ENCODE measurements around the gene FHOD3.

FHOD3 gene

DNA sequence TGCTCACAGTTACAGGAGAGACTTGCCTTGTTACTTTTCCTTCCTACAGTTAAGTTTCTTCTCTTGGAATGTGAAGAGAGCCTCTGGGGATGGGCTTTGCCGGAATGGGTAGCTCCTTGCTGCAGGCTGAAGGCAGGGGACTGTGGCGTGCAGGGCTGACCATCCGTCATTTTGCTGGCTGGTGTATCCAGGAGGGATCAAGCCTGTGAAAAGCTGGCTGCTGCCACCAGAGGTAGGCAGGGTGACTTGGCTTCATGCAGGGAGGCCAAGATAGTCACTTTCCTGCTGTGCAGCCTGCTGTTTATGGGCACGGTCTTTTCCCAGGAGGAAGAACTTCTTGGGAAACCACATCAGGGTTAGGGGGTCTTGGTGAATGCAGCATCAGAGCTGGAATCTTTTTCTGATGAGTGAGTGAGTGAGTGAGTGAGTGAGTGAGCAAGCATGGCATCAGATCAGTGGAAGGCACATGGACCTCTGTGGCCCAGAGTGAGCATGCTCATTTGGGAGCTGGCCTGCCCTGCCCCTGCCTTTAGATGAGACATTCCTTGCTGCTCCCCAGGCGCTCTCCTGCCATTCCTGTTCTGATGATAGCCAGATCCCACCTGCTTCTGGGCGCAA lies 33.0 kb downstream of the FHOD3 start:
- peak; percentile 82 for TF ChIP-seq ZIC2 (tag by site-specific recombination; IDR thresholded peaks at IDR 0.05)
- no peak for TF ChIP-seq ZNF114 (tag by site-specific recombination; IDR thresholded peaks at IDR 0.05)
- no peak overlapping the region for H3K4me3 ChIP-seq (ENCODE audit: low read depth, low read length)
- CTCF ChIA-PET, result interaction anchor here (0.6 to 0.8 kb wide), 2 partner anchors 46 to 242 kb away, joined by 3 read pairs; no protein-coding TSS in a partner anchor
- POLR2A ChIA-PET, result no interaction called here
- no peak overlapping the region for H3K27ac ChIP-seq (ENCODE audit: extremely low read depth, low read depth, low read length)
- H3K36me3 ChIP-seq (ENCODE audit: control insufficient read depth in 2 of 2, insufficient read depth in 1 of 2, low read length in 2 of 2), result no peaks in the 10 kb centered on the region
- no peaks in the 10 kb centered on the region for H3K4me1 ChIP-seq (ENCODE audit: control insufficient read depth, insufficient read depth, low read length)
- H3K9me3 ChIP-seq (ENCODE audit: control insufficient read depth, insufficient read depth, low read depth, low read length), result no peaks in the 10 kb centered on the region

DNA sequence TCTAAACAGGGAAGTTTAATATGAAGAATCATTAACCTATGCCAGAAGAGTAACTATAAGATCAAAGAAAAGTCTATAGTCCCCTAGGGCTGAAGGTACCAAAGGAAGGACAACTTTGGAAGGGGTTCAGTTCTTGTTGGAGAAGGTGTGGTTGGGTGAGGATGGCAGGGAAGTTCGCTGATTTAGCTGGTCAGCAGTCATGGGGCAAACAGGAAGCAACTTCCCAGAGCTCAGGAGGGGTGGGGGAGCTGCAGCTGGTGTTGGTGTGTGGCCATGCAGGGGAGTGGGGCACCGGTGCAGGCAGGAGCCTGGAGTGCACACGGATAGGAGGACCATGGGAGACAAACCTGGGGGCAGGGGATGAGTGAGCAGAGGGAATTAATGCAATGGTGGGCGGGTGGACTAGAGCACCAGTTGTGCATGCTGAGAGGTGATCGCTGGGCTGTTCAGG lies 34.0 kb downstream of the FHOD3 start:
- no peak overlapping the region for H3K27ac ChIP-seq (ENCODE audit: extremely low read depth, low read depth, low read length)
- H3K4me3 ChIP-seq (ENCODE audit: low read depth, low read length), result no peak overlapping the region
- POLR2A ChIA-PET, result no interaction called here
- no peaks in the 10 kb centered on the region for H3K9me3 ChIP-seq (ENCODE audit: control insufficient read depth, insufficient read depth, low read depth, low read length)
- TF ChIP-seq ZNF776 (tag by site-specific recombination; IDR thresholded peaks at IDR 0.05; ENCODE audit: borderline replicate concordance), result no peak
- no peak for TF ChIP-seq ZNF132 (tag by site-specific recombination; IDR thresholded peaks at IDR 0.05; ENCODE audit: borderline replicate concordance)
- TF ChIP-seq, protein P1, sequence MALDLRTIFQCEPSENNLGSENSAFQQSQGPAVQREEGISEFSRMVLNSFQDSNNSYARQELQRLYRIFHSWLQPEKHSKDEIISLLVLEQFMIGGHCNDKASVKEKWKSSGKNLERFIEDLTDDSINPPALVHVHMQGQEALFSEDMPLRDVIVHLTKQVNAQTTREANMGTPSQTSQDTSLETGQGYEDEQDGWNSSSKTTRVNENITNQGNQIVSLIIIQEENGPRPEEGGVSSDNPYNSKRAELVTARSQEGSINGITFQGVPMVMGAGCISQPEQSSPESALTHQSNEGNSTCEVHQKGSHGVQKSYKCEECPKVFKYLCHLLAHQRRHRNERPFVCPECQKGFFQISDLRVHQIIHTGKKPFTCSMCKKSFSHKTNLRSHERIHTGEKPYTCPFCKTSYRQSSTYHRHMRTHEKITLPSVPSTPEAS (tag by site-specific recombination; IDR thresholded peaks at IDR 0.05), result no peak
- peak; percentile 25; the same call in 1 of the 2 replicates for TF ChIP-seq EGR2 (tag by site-specific recombination; IDR thresholded peaks at IDR 0.05; ENCODE audit: low read depth)
- TF ChIP-seq ZNF521 (tag by site-specific recombination; IDR thresholded peaks at IDR 0.05), result no peak
- TF ChIP-seq ZNF341 (tag by site-specific recombination; IDR thresholded peaks at IDR 0.05; ENCODE audit: low read depth), result no peak
- peak; percentile 26; the same call in 1 of the 2 replicates for TF ChIP-seq GLIS1 (tag by site-specific recombination; IDR thresholded peaks at IDR 0.05)
- TF ChIP-seq YY2 (tag by site-specific recombination; IDR thresholded peaks at IDR 0.05), result no peak
- no peak for TF ChIP-seq ZNF423 (tag by site-specific recombination; IDR thresholded peaks at IDR 0.05)
- TF ChIP-seq ZFHX2 (tag by site-specific recombination; conservative IDR thresholded peaks at IDR 0.05), result peak; percentile 47
- no peak for TF ChIP-seq ZNF24 (tag by site-specific recombination; IDR thresholded peaks at IDR 0.05)
- TF ChIP-seq, protein P2, sequence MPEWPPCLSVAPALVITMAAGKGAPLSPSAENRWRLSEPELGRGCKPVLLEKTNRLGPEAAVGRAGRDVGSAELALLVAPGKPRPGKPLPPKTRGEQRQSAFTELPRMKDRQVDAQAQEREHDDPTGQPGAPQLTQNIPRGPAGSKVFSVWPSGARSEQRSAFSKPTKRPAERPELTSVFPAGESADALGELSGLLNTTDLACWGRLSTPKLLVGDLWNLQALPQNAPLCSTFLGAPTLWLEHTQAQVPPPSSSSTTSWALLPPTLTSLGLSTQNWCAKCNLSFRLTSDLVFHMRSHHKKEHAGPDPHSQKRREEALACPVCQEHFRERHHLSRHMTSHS (tag by site-specific recombination; IDR thresholded peaks at IDR 0.05), result no peak
- TF ChIP-seq, protein P3, sequence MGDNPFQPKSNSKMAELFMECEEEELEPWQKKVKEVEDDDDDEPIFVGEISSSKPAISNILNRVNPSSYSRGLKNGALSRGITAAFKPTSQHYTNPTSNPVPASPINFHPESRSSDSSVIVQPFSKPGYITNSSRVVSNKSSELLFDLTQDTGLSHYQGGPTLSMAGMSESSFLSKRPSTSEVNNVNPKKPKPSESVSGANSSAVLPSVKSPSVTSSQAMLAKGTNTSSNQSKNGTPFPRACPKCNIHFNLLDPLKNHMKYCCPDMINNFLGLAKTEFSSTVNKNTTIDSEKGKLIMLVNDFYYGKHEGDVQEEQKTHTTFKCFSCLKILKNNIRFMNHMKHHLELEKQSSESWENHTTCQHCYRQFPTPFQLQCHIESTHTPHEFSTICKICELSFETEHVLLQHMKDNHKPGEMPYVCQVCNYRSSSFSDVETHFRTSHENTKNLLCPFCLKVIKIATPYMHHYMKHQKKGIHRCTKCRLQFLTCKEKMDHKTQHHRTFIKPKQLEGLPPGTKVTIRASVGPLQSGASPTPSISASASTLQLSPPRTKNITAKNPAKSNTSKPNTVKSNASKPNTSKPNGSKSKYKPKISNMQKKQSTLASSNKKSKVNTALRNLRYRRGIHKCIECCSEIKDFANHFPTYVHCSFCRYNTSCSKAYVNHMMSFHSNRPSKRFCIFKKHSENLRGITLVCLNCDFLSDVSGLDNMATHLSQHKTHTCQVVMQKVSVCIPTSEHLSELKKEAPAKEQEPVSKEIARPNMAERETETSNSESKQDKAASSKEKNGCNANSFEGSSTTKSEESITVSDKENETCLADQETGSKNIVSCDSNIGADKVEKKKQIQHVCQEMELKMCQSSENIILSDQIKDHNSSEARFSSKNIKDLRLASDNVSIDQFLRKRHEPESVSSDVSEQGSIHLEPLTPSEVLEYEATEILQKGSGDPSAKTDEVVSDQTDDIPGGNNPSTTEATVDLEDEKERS (tag by site-specific recombination; IDR thresholded peaks at IDR 0.05), result no peak
- TF ChIP-seq, protein P4, sequence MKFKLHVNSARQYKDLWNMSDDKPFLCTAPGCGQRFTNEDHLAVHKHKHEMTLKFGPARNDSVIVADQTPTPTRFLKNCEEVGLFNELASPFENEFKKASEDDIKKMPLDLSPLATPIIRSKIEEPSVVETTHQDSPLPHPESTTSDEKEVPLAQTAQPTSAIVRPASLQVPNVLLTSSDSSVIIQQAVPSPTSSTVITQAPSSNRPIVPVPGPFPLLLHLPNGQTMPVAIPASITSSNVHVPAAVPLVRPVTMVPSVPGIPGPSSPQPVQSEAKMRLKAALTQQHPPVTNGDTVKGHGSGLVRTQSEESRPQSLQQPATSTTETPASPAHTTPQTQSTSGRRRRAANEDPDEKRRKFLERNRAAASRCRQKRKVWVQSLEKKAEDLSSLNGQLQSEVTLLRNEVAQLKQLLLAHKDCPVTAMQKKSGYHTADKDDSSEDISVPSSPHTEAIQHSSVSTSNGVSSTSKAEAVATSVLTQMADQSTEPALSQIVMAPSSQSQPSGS (tag by site-specific recombination; IDR thresholded peaks at IDR 0.05; ENCODE audit: low read depth), result no peak
- TF ChIP-seq, protein P5, sequence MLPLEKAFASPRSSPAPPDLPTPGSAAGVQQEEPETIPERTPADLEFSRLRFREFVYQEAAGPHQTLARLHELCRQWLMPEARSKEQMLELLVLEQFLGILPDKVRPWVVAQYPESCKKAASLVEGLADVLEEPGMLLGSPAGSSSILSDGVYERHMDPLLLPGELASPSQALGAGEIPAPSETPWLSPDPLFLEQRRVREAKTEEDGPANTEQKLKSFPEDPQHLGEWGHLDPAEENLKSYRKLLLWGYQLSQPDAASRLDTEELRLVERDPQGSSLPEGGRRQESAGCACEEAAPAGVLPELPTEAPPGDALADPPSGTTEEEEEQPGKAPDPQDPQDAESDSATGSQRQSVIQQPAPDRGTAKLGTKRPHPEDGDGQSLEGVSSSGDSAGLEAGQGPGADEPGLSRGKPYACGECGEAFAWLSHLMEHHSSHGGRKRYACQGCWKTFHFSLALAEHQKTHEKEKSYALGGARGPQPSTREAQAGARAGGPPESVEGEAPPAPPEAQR (tag by site-specific recombination; IDR thresholded peaks at IDR 0.05), result no peak
- no peaks in the 10 kb centered on the region for H3K36me3 ChIP-seq (ENCODE audit: control insufficient read depth in 2 of 2, insufficient read depth in 1 of 2, low read length in 2 of 2)
- CTCF ChIA-PET, result no interaction called here
- H3K4me1 ChIP-seq (ENCODE audit: control insufficient read depth, insufficient read depth, low read length), result no peaks in the 10 kb centered on the region
